Natural killer cell (primary cell): ENCODE data around the gene CLK1. TPM values are rescaled to one million over a fixed set of nuclear protein-coding genes. Genes with fewer than 3 reads are reported as not detected.

Source experiments
- ATAC-seq, 3 donors: fragments of 150-1000 bp in 2 of 3; fragments of 200-7000 bp in 1 of 3; cut with Tn5 transposase; 1 replicate in 1 of 3; 2 replicates in 2 of 3; pipeline ENCODE4 v1.10.0; 2021; ENCODE audit warnings: mild to moderate bottlenecking in 2 of 3, moderate library complexity in 2 of 3
- DNase-seq, 2 donors: peaks; one replicate each; pipeline versions ENCODE4 v3.0.0 to v3.0.0-alpha.2; 2013 to 2021; ENCODE audit warnings: mixed read lengths in 1 of 2
- H3K27ac ChIP-seq: one replicate; pipeline ENCODE4 v1.5.1; 2013; ENCODE audit warnings: mild to moderate bottlenecking, low read length
- H3K27me3 ChIP-seq: one replicate; pipeline ENCODE4 v1.6.1; 2013; ENCODE audit warnings: low read length; ENCODE audit not compliant: control insufficient read depth, insufficient read depth
- H3K36me3 ChIP-seq: one replicate; pipeline ENCODE4 v1.6.1; 2013; ENCODE audit warnings: low read length; ENCODE audit not compliant: control insufficient read depth, insufficient read depth
- H3K4me1 ChIP-seq: one replicate; pipeline ENCODE4 v1.6.1; 2013; ENCODE audit warnings: low read length; ENCODE audit not compliant: control insufficient read depth, insufficient read depth
- H3K4me3 ChIP-seq: one replicate; pipeline ENCODE4 v1.5.1; 2013; ENCODE audit warnings: low read length
- H3K9me3 ChIP-seq: one replicate; pipeline ENCODE4 v1.6.1; 2013; ENCODE audit warnings: low read length; ENCODE audit not compliant: control insufficient read depth, insufficient read depth
- H3K27ac Mint-ChIP-seq, 2 donors: one replicate each; pipeline ENCODE4 v1.8.0; 2022; ENCODE audit warnings: mild to moderate bottlenecking in 2 of 2, mixed read lengths in 2 of 2, moderate library complexity in 1 of 2
- H3K27me3 Mint-ChIP-seq, 2 donors: one replicate each; pipeline ENCODE4 v1.8.0; 2022; ENCODE audit warnings: low read depth in 2 of 2, mixed read lengths in 2 of 2
- H3K36me3 Mint-ChIP-seq: one replicate; pipeline ENCODE4 v1.8.0; 2022; ENCODE audit warnings: mixed read lengths
- H3K4me1 Mint-ChIP-seq, 2 donors: one replicate each; pipeline ENCODE4 v1.8.0; 2022; ENCODE audit warnings: mixed read lengths in 2 of 2
- H3K4me3 Mint-ChIP-seq: one replicate; pipeline ENCODE4 v1.8.0; 2022; ENCODE audit warnings: mild to moderate bottlenecking, moderate library complexity, mixed read lengths
- H3K9me3 Mint-ChIP-seq, 2 donors: one replicate each; pipeline ENCODE4 v1.8.0; 2022; ENCODE audit warnings: mixed read lengths in 2 of 2
- CTCF ChIP-seq: fragments of 200-600 bp; IDR thresholded peaks from one replicate; pipeline ENCODE4 v1.8.0; 2022; ENCODE audit warnings: antibody characterized with exemption
- WGBS: methylation state at CpG from one replicate; pipeline ENCODE4 v1.1.7; 2013; ENCODE audit warnings: missing lambda C conversion rate; ENCODE audit not compliant: insufficient coverage; 5-methylcytosine and 5-hydroxymethylcytosine counted together
- intact Hi-C: fragments of 100-400 bp; cut with micrococcal nuclease; formaldehyde crosslinking; loops from one replicate; pipeline ENCODE4 v1.14.2; 2022
- total RNA-seq, 4 donors: library from RNA; stranded (reverse); fragments of 120-200 nt in 1 of 4; gene quantifications; one replicate each; pipeline versions ENCODE4 v1.2.3 to v1.2.4, GENCODE V29; 2013 to 2022

The CLK1 gene
- total RNA-seq = 1,000 to 10,000 TPM in 2 of 3 donors, 100 to 1,000 TPM in 1; 975 to 1,296 (median 1,070) TPM
- total RNA-seq (2013) = 691 TPM

- H3K9me3 ChIP-seq = no peaks in the 10 kb centered on the region
- TF ChIP-seq CTCF = no peak
- WGBS = 2% methylated on average over 89 of the region's 89 CpGs
- peak; percentile 76 to 92 (median 82) for ATAC-seq
- H3K27ac ChIP-seq = peak within 1 kb of the TSS; percentile 99
- H3K4me3 ChIP-seq = peak within 1 kb of the TSS; percentile 95
- Mint-ChIP-seq H3K27me3 (no peaks in the 10 kb centered on the region), H3K4me3 (peak within 1 kb of the TSS; percentile 93), H3K4me1 (peaks cover 45 to 58% of the 10 kb centered on the region in 2 donors), H3K9me3 (no peaks in the 10 kb centered on the region), H3K36me3 (peaks cover 33% of the 10 kb centered on the region), H3K27ac (peak within 1 kb of the TSS; percentile 92 to 99)
- H3K36me3 ChIP-seq = peaks cover 23% of the 10 kb centered on the region
- intact Hi-C loops = loop anchor here (1.0 to 5.0 kb wide), 5 partner anchors 53 to 398 kb away; partner anchors contain the start of genes BZW1, CASP8, CFLAR and SGO2
- peak; percentile 93 to 98 for DNase-seq
- H3K4me1 ChIP-seq = peaks cover 23% of the 10 kb centered on the region
- H3K27me3 ChIP-seq = no peaks in the 10 kb centered on the region
Measured at GRCh38 chr2:200864176-200865034, at the start of gene CLK1. TSS of gene CLK1 (minus strand) at chr2:200864658. CDS start at chr2:200861862, 2,796 bp downstream.

GRCh38 chr2:200913654-200914053 is 49.2 kb upstream of the CLK1 start:
- no peak for TF ChIP-seq CTCF
- no peaks in the 10 kb centered on the region for H3K27me3 ChIP-seq
- H3K36me3 ChIP-seq = peaks cover 62% of the 10 kb centered on the region
- Mint-ChIP-seq H3K27me3 (no peaks in the 10 kb centered on the region), H3K36me3 (peaks cover 20% of the 10 kb centered on the region), H3K4me3 (no peak overlapping the region), H3K4me1 (no peaks in the 10 kb centered on the region), H3K27ac (peak overlapping the region in 1 of 2 donors; percentile 59), H3K9me3 (no peaks in the 10 kb centered on the region)
- H3K4me1 ChIP-seq = no peaks in the 10 kb centered on the region
- DNase-seq (no peak), ATAC-seq (no peak)
- no peak overlapping the region for H3K27ac ChIP-seq
- intact Hi-C loops = no loop called here
- no peak overlapping the region for H3K4me3 ChIP-seq
- H3K9me3 ChIP-seq = no peaks in the 10 kb centered on the region

- Mint-ChIP-seq H3K4me3 (no peak overlapping the region), H3K27me3 (no peaks in the 10 kb centered on the region), H3K4me1 (no peaks in the 10 kb centered on the region), H3K9me3 (no peaks in the 10 kb centered on the region), H3K27ac (no peak overlapping the region), H3K36me3 (peaks cover 20% of the 10 kb centered on the region)
- no peak for TF ChIP-seq CTCF
- ATAC-seq = no peak
- Histone ChIP-seq H3K4me3 (no peak overlapping the region), H3K36me3 (peaks cover 48% of the 10 kb centered on the region), H3K4me1 (no peaks in the 10 kb centered on the region), H3K27me3 (no peaks in the 10 kb centered on the region), H3K9me3 (no peaks in the 10 kb centered on the region), H3K27ac (no peak overlapping the region)
- intact Hi-C loops = no loop called here
- WGBS = 98% methylated on average over 3 of the region's 4 CpGs
- no peak for DNase-seq
Measured at GRCh38 chr2:200909958-200910357, 45.5 kb upstream of the CLK1 start.
